GM21723 (cell line): ENCODE data around the gene DNAAF8.
"Not testable (repeated sequence)": the region's sequence is repeated elsewhere in the genome, so short reads cannot be mapped to it uniquely, and the experiment has no call there.

Source experiments
- ATAC-seq: cut with Tn5 transposase; IDR thresholded peaks from one replicate; pipeline ENCODE4 v1.9.1; 2021; ENCODE audit warnings: mild to moderate bottlenecking, moderate library complexity; ENCODE audit not compliant: unreplicated experiment

The DNAAF8 gene

DNA sequence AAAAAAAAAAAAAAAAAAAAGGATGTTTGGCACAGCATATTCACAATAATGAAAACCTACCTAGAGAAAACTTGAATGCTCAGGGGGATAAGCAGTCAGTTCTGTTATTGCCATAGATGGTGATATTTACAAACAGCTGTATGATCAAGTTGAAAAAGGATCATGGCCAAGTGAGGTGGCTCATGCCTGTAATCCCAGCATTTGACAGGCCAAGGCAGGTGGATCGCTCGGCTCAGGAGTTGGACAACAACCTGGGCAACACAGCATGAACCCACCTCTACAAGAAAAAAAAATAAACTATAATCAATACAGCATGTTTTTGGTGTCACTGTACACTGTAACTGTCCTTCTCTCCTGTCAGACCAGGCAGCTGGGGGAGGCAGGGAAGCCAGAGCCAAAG, 19.3 kb upstream of the DNAAF8 start:
- ATAC-seq: no peak

DNA sequence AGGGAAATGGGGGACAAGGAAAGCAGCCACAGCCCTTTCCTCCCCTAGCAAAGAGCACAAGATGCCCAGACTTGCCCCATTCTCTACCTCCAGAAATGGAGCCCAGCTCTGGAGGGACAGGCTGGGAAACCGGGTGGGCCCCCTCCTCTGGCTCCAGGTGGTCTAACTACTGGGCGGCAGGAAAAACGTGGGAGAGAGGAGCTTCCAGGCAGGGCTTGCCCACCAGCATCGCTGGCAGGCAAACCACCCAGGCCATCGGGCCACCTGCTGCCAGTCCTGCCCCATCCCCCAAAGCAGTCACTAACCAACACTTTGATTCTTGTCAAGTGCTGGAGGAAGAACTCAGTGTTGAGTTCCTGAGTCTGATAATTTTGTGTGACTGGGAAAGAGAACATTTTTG, 15.9 kb upstream of the DNAAF8 start:
- no peak for ATAC-seq

- ATAC-seq: no peak
Observed at GRCh38 chr16:4723071-4723767, 11.1 kb upstream of the DNAAF8 start.

- ATAC-seq: no peak
Observed at GRCh38 chr16:4724661-4725270, 9.6 kb upstream of the DNAAF8 start.

GRCh38 chr16:4726616-4727015, 7.7 kb upstream of the DNAAF8 start:
- ATAC-seq: no peak

DNA sequence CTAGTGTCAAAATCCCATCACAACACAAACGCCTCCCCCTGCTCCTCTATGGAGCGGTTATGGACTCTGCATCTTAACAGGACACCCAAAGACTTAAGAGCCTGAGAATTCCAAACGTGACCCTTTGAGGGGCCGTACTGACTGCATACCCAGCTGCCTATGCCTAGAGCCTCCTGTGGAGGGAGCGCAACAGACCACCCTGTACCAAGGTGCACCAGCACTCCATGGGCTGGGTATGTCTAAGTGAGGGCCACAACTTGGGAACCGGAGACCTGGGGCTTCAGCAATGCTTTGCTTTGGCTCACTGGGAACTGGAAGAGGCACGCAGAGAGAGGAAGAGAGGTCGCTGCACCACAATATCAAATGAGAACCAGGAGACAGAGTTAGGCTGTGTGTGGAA, 5.7 kb upstream of the DNAAF8 start:
- ATAC-seq: no peak

- no peak for ATAC-seq
Observed at GRCh38 chr16:4729876-4730275, 4.5 kb upstream of the DNAAF8 start.

- no peak for ATAC-seq
Observed at GRCh38 chr16:4733211-4733742, 1.1 kb upstream of the DNAAF8 start.

DNA sequence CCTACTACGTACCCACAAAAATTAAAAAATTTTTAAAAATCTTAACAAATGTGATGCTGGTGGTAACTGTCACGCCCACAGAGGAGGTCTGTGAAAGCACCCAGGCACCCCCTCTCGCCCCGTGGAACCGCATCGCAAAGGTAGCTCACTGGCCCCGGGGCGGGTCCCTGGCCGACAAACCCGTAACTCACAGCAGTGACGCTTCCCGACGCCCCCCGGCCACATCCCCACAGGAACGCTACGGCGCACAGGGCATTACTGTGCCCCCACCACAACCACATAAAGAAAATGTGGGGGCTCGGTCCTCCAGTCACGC, 632 bp upstream of the DNAAF8 start:
- no peak for ATAC-seq

GRCh38 chr16:4734730-4735535, 596 bp downstream of the DNAAF8 start:
- ATAC-seq: peak; percentile 67

DNA sequence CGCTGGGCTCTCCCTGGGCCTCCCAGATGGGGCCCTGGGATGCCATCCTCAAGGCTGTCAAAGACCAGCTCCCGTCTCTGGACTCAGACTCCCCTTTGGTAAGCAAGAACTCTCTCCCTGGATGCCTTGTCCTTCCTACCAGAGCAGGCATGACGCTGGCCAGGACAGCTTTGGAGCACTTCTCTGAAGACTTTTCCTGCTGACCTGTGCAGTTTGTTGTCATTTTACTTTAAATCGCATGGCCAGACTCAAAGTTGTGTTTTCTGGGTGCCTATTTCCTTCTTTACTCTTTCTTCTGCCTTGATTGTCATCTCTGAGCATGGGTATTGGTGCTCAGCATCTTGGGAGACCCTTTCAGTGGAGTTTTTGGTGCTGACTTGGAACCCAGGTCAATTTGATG, 2.2 kb downstream of the DNAAF8 start:
- ATAC-seq: no peak

GRCh38 chr16:4737545-4737944, 3.2 kb downstream of the DNAAF8 start:
- no peak for ATAC-seq

GRCh38 chr16:4738370-4738769, 4.0 kb downstream of the DNAAF8 start:
- not testable (repeated sequence) for ATAC-seq

DNA sequence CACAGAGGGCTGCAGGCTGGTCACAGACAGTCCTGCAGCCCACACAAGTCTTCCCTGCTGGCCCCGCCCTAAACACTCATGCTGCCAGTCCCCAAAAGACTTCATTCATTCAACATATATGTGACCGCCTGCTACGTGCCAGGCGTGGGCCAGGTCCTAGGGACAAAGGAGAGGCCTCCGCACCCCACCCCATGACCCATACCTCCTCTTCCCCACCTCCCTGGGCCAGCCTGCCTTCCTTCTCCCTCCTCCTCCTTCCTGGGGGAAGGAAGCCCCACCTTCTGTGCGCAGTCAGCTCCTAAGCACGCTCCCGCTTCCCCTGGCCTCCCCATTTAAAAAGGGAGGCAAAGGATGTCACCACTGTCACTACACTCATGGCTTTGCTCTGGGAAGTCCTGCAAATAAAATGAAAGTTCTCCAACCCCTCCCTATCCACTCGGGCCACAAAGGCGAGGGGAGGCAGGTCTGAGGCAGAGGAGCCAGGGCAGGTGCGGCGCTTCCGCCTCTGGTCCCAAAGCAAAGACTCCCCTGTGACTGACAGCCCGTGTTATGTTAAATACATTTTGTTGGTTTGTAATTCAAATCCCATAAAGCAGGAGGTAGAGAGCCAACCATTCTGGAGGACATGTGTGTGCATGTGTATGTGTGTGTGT, 9.0 kb downstream of the DNAAF8 start:
- no peak for ATAC-seq

DNA sequence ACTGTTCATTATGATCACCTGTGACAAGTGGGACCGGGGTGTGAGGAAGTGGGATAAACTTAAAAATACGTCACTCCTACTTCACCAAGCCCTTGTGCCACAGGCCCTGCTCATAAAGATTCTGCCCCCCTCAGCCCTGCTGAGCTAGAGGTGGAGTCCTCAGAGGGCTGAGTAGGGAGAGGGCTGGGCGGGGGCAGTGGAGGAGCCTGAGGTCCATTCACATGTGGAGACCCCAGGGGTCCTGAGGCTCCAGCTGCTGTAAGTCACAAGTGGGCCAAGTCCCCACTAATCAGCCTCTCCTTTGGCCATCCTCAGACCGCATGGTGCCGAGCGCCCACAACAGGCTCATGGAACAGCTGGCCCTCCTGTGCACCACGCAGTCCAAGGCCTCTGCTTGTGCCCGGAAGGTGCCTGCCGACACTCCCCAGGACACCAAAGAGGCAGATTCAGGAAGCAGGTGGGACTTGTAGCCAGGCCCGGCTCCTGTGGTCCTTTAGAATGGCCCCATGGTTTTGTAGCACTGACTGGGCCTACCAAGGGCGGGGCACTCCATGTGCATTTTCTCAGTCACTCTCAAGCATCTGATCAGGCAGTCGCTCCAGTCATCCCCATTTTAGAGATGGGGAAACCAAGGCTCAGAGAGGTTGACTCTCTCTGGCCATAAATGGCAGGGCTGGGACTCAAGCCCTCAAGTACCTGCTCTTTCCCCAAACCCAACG, 10.4 kb downstream of the DNAAF8 start:
- no peak for ATAC-seq

DNA sequence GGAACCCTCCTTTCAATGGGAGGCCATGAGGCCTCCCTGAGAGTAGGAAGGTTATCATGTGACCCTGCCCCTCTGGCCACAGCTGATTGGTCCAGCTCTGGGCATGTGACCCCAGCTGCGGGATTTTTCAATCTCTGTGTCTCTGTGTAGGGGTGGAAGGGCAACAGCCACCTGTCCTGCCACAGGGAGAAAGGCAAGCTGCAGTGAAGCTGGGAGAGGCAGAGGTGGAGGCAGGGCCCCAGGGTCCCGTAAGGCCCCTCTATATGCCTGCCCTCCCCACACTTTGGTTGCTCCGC, 10.9 kb downstream of the DNAAF8 start:
- no peak for ATAC-seq

- no peak for ATAC-seq
Observed at GRCh38 chr16:4746215-4746614, 11.9 kb downstream of the DNAAF8 start.

DNA sequence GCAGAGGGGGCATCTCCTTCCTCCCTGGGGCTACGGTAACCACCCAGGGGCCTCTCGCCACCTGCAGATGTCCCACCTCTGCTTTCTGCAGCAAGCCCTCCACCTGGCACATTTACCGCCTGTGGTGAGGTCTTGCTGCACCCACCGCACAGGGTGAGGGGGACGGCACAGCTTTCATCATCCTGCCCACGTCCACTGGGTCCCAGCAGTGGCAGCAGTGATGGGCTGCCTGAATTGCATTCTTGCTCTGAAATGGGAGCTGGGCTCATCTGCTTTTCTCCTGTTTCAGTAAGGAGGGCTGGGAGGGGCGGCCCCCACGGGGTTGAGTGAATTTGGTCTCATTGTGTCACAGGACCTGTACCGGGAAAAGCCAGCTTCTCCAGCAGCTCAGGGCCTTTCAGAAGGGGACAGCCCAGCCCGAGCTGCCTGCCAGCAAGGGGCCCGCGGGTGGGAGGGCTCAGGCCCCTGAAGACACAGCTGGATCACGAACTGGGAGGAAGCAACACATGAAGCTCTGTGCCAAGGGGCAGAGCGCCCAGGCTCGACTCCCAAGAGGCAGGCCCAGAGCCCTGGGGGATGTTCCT, 12.7 kb downstream of the DNAAF8 start:
- no peak for ATAC-seq

DNA sequence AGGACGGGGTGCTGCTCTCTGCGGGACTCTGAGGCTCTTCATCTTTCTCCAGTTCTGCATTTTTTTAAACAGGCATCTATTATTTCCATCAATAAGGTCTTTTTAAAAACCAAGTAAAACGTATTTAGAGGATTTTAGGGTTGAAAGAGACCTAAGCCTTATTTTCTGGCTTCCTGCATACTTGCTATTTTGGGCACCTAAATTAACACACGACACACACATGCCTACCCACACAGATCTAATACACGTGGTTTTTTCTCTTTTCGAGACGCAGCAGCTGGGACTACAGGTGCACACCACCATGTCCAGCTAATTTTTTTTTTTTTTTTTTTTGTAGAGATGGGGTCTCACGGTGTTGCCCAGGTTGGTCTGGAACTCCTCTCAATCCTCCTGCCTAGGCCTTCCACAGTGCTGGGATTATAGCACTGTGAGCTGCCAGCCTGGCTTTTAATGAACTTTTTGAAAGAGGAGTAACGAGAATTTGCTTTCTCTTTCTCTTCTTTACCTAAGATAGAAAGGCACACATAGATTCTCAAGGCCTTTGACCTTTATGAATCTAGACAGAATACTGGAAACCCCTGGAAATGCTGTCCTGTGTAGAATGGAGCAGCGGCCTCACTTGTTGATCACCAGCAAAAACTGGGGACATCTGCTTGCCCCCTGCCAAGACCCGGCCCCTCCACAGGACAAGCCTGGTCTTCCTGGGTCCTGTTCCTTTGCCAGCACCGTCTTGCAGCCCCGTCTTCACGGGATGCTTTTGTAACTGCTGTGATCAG, 13.8 kb downstream of the DNAAF8 start:
- no peak for ATAC-seq
